ENCODE measurements around the gene OPCML.

The OPCML gene

GRCh38 chr11:133541720-133542095 is 9.4 kb upstream of the OPCML start:
- no peaks in the 10 kb centered on the region for H3K79me2 ChIP-seq (ENCODE audit: control insufficient read depth, low read length)
- H3F3A ChIP-seq (ENCODE audit: control insufficient read depth, insufficient read depth): no peaks in the 10 kb centered on the region
- H3K4me1 ChIP-seq (ENCODE audit: control insufficient read depth, low read length): no peaks in the 10 kb centered on the region
- no peaks in the 10 kb centered on the region for H3K27me3 ChIP-seq (ENCODE audit: control insufficient read depth, low read length)
- H3K4me2 ChIP-seq (ENCODE audit: low read length): no peak overlapping the region
- TF ChIP-seq, protein P1, sequence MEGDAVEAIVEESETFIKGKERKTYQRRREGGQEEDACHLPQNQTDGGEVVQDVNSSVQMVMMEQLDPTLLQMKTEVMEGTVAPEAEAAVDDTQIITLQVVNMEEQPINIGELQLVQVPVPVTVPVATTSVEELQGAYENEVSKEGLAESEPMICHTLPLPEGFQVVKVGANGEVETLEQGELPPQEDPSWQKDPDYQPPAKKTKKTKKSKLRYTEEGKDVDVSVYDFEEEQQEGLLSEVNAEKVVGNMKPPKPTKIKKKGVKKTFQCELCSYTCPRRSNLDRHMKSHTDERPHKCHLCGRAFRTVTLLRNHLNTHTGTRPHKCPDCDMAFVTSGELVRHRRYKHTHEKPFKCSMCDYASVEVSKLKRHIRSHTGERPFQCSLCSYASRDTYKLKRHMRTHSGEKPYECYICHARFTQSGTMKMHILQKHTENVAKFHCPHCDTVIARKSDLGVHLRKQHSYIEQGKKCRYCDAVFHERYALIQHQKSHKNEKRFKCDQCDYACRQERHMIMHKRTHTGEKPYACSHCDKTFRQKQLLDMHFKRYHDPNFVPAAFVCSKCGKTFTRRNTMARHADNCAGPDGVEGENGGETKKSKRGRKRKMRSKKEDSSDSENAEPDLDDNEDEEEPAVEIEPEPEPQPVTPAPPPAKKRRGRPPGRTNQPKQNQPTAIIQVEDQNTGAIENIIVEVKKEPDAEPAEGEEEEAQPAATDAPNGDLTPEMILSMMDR (IDR thresholded peaks at IDR 0.05; ENCODE audit: low read depth, low read length, poor library complexity, severe bottlenecking): no peak
- no peak for TF ChIP-seq EZH2phosphoT487 (IDR thresholded peaks at IDR 0.05; ENCODE audit: borderline replicate concordance, low read length)
- no peaks in the 10 kb centered on the region for H3K9me3 ChIP-seq (ENCODE audit: control insufficient read depth, insufficient read depth, low read length)
- H3K36me3 ChIP-seq (ENCODE audit: control insufficient read depth, low read length): no peaks in the 10 kb centered on the region
- no peak overlapping the region for H3K4me3 ChIP-seq (ENCODE audit: low read length)
- no peaks in the 10 kb centered on the region for H4K20me1 ChIP-seq (ENCODE audit: control insufficient read depth, insufficient read depth, low read depth, low read length)
- no peak overlapping the region for H3K27ac ChIP-seq (ENCODE audit: low read depth, low read length)
- no peaks in the 10 kb centered on the region for H3K9me2 ChIP-seq (replicated peaks; ENCODE audit: control insufficient read depth, low read length)

GRCh38 chr11:133541021-133541719 is 8.9 kb upstream of the OPCML start:
- no peaks in the 10 kb centered on the region for H3K9me3 ChIP-seq (ENCODE audit: control insufficient read depth, insufficient read depth, low read length)
- no peaks in the 10 kb centered on the region for H3F3A ChIP-seq (ENCODE audit: control insufficient read depth, insufficient read depth)
- no peak overlapping the region for H3K4me2 ChIP-seq (ENCODE audit: low read length)
- no peaks in the 10 kb centered on the region for H3K4me1 ChIP-seq (ENCODE audit: control insufficient read depth, low read length)
- TF ChIP-seq, protein P1 (IDR thresholded peaks at IDR 0.05; ENCODE audit: low read depth, low read length, poor library complexity, severe bottlenecking): no peak
- TF ChIP-seq EZH2phosphoT487 (IDR thresholded peaks at IDR 0.05; ENCODE audit: borderline replicate concordance, low read length): no peak
- H3K79me2 ChIP-seq (ENCODE audit: control insufficient read depth, low read length): no peaks in the 10 kb centered on the region
- H3K9me2 ChIP-seq (replicated peaks; ENCODE audit: control insufficient read depth, low read length): no peaks in the 10 kb centered on the region
- no peaks in the 10 kb centered on the region for H4K20me1 ChIP-seq (ENCODE audit: control insufficient read depth, insufficient read depth, low read depth, low read length)
- H3K4me3 ChIP-seq (ENCODE audit: low read length): no peak overlapping the region
- no peaks in the 10 kb centered on the region for H3K36me3 ChIP-seq (ENCODE audit: control insufficient read depth, low read length)
- H3K27ac ChIP-seq (ENCODE audit: low read depth, low read length): no peak overlapping the region
- no peaks in the 10 kb centered on the region for H3K27me3 ChIP-seq (ENCODE audit: control insufficient read depth, low read length)

GRCh38 chr11:133536198-133536597 is 3.9 kb upstream of the OPCML start:
- Histone ChIP-seq H3K9me2 (replicated peaks; ENCODE audit: control insufficient read depth, low read length) (no peaks in the 10 kb centered on the region), H3F3A (ENCODE audit: control insufficient read depth, insufficient read depth) (no peaks in the 10 kb centered on the region), H3K4me2 (ENCODE audit: low read length) (no peak overlapping the region), H3K4me3 (ENCODE audit: low read length) (no peak overlapping the region), H3K4me1 (ENCODE audit: control insufficient read depth, low read length) (no peaks in the 10 kb centered on the region), H4K20me1 (ENCODE audit: control insufficient read depth, insufficient read depth, low read depth, low read length) (no peaks in the 10 kb centered on the region), H3K36me3 (ENCODE audit: control insufficient read depth, low read length) (no peaks in the 10 kb centered on the region), H3K79me2 (ENCODE audit: control insufficient read depth, low read length) (no peaks in the 10 kb centered on the region), H3K9me3 (ENCODE audit: control insufficient read depth, insufficient read depth, low read length) (no peaks in the 10 kb centered on the region), H3K27ac (ENCODE audit: low read depth, low read length) (no peak overlapping the region), H3K27me3 (ENCODE audit: control insufficient read depth, low read length) (no peaks in the 10 kb centered on the region)
- TF ChIP-seq EZH2phosphoT487 (IDR thresholded peaks at IDR 0.05; ENCODE audit: borderline replicate concordance, low read length): no peak
- TF ChIP-seq, protein P1 (IDR thresholded peaks at IDR 0.05; ENCODE audit: low read depth, low read length, poor library complexity, severe bottlenecking): no peak

Measured in DOHH2 (cell line).